Esophagus squamous epithelium (tissue), 4 donors: Measurements from ENCODE around the gene GAS7.

Source experiments
- CTCF ChIP-seq, 6 experiments: fragments of 450-650 bp in 4 of 6; fragments of 200-600 bp in 2 of 6; sonication (generic) in 2 of 6; IDR thresholded peaks; one replicate each; pipeline ENCODE4 v1.5.1; 2016 to 2019; ENCODE audit warnings: antibody characterized with exemption in 6 of 6, mild to moderate bottlenecking in 4 of 6, moderate library complexity in 4 of 6
- POLR2A ChIP-seq, 4 donors: fragments of 450-650 bp; IDR thresholded peaks; one replicate each; pipeline ENCODE4 v1.6.1; 2017; ENCODE audit warnings: antibody characterized with exemption in 4 of 4, mild to moderate bottlenecking in 4 of 4, moderate library complexity in 3 of 4

GRCh38 chr17:10192972-10193371 is 5.4 kb downstream of the GAS7 start:
- TF ChIP-seq CTCF (IDR thresholded peaks at IDR 0.05) (no peak), POLR2A (IDR thresholded peaks at IDR 0.05) (no peak)
